Mucosa of descending colon (tissue), 3 donors: ENCODE results near the gene ACSL1. TPM values are rescaled to one million over a fixed set of nuclear protein-coding genes. Genes with fewer than 3 reads are reported as not detected.

Experiments
- ATAC-seq: fragments of 200-7000 bp; cut with Tn5 transposase; one replicate; pipeline ENCODE4 v1.9.1; 2020; ENCODE audit warnings: mild to moderate bottlenecking, moderate library complexity
- DNase-seq, 3 donors: peaks; one replicate each; pipeline ENCODE4 v3.0.0-alpha.2; 2020
- H3K36me3 ChIP-seq: fragments of 200-600 bp; one replicate; pipeline ENCODE4 v1.8.0; 2021; ENCODE audit warnings: low read depth, mild to moderate bottlenecking
- H3K4me1 ChIP-seq: fragments of 200-600 bp; one replicate; pipeline ENCODE4 v1.8.0; 2021; ENCODE audit warnings: low read depth, mild to moderate bottlenecking
- H3K4me3 ChIP-seq: fragments of 200-600 bp; one replicate; pipeline ENCODE4 v1.8.0; 2021; ENCODE audit warnings: mild to moderate bottlenecking
- H3K9me3 ChIP-seq: fragments of 200-600 bp; one replicate; pipeline ENCODE4 v1.8.0; 2021; ENCODE audit warnings: mild to moderate bottlenecking
- CTCF ChIP-seq: fragments of 200-600 bp; IDR thresholded peaks from one replicate; pipeline ENCODE4 v1.8.0; 2022; ENCODE audit warnings: antibody characterized with exemption, mild to moderate bottlenecking
- intact Hi-C, 2 donors: fragments of 100-400 bp; cut with DNase I in 1 of 2; cut with micrococcal nuclease in 1 of 2; formaldehyde crosslinking; loops; one replicate each; pipeline versions ENCODE4 v1.11.0 to v1.11.1; 2022; cut with DNase I, micrococcal nuclease
- total RNA-seq, 3 donors: library from RNA; stranded (reverse); fragmentation: NEBNext Ultra II Directional in 2 of 3; extraction: Animal tissue kit (Norgen Biotek cat#: 25700) in 2 of 3; gene quantifications; one replicate each; pipeline versions ENCODE4 v1.2.1 to v1.2.4, GENCODE V29; 2021 to 2023
- donor health status: DM: no; HTN: no; CAD: no; lungs with moderate emphysema.
- donor health status: DM: no; HTN: no; CAD: no.
- donor health status: DM: no; HTN: yes; CAD: no.

The ACSL1 gene
- total RNA-seq, 3 donors from 2014 or later = 37.4 to 51.4 (median 39.0) TPM

- intact Hi-C loops = no loop called here
- no peak for ATAC-seq
- no peak for TF ChIP-seq CTCF
- Histone ChIP-seq H3K4me1 (no peaks in the 10 kb centered on the region), H3K9me3 (no peaks in the 10 kb centered on the region), H3K4me3 (no peak overlapping the region), H3K36me3 (no peaks in the 10 kb centered on the region)
- no peak for DNase-seq
These were observed 35.3 kb upstream of the ACSL1 start for GRCh38 chr4:184861047-184861446.

GRCh38 chr4:184860018-184860779, 34.4 kb upstream of the ACSL1 start:
- ATAC-seq (no peak), DNase-seq (no peak)
- Histone ChIP-seq H3K9me3 (no peaks in the 10 kb centered on the region), H3K4me1 (no peaks in the 10 kb centered on the region), H3K4me3 (no peak overlapping the region), H3K36me3 (no peaks in the 10 kb centered on the region)
- intact Hi-C loops = no loop called here
- TF ChIP-seq CTCF = no peak

- DNase-seq (no peak), ATAC-seq (peak; percentile 58)
- H3K36me3 ChIP-seq = no peaks in the 10 kb centered on the region
- no peaks in the 10 kb centered on the region for H3K9me3 ChIP-seq
- no peaks in the 10 kb centered on the region for H3K4me1 ChIP-seq
- intact Hi-C loops = no loop called here
- H3K4me3 ChIP-seq = no peak overlapping the region
- TF ChIP-seq CTCF = no peak
These were observed 31.8 kb upstream of the ACSL1 start for GRCh38 chr4:184857441-184858121.

- Histone ChIP-seq H3K4me3 (no peak overlapping the region), H3K4me1 (no peaks in the 10 kb centered on the region), H3K36me3 (no peaks in the 10 kb centered on the region), H3K9me3 (no peaks in the 10 kb centered on the region)
- ATAC-seq (no peak), DNase-seq (no peak)
- no peak for TF ChIP-seq CTCF
- intact Hi-C loops = no loop called here
These were observed 30.5 kb upstream of the ACSL1 start for GRCh38 chr4:184856277-184856609.

- ATAC-seq (peak; percentile 25), DNase-seq (no peak)
- no peaks in the 10 kb centered on the region for H3K36me3 ChIP-seq
- no peak for TF ChIP-seq CTCF
- intact Hi-C loops = no loop called here
- H3K9me3 ChIP-seq = no peaks in the 10 kb centered on the region
- no peak overlapping the region for H3K4me3 ChIP-seq
- H3K4me1 ChIP-seq = no peaks in the 10 kb centered on the region
These were observed 28.9 kb upstream of the ACSL1 start for GRCh38 chr4:184854673-184855072.
